Smooth muscle cell (in vitro differentiated cells): Measurements from ENCODE around the gene LDB2. TPM values are rescaled to one million over a fixed set of nuclear protein-coding genes. Genes with fewer than 3 reads are reported as not detected.

Experiments used
- DNase-seq: peaks from one replicate; lab custom pipeline; 2025; ENCODE audit not compliant: unreplicated experiment; lab: John Stamatoyannopoulos, UW
- H2AFZ ChIP-seq: fragments of 200-600 bp; sonication (generic); 2 replicates; pipeline ENCODE4 v1.6.0; 2016; ENCODE audit warnings: antibody characterized with exemption, low read depth, mild to moderate bottlenecking
- H3F3A ChIP-seq: fragments of 200-600 bp; sonication (generic); 2 replicates; pipeline ENCODE4 v1.6.0; 2017; ENCODE audit warnings: antibody characterized with exemption, low read depth
- H3K27ac ChIP-seq: fragments of 200-600 bp; sonication (generic); 2 replicates; pipeline ENCODE4 v1.5.1; 2016; ENCODE audit warnings: low read depth, mild to moderate bottlenecking
- H3K27me3 ChIP-seq: fragments of 200-600 bp; sonication (generic); 2 replicates; pipeline ENCODE4 v1.6.1; 2016; ENCODE audit warnings: low read depth, mild to moderate bottlenecking
- H3K36me3 ChIP-seq: fragments of 200-600 bp; sonication (generic); 2 replicates; pipeline ENCODE4 v1.5.1; 2016; ENCODE audit warnings: low read depth
- H3K4me1 ChIP-seq: fragments of 200-600 bp; sonication (generic); 2 replicates; pipeline ENCODE4 v1.5.1; 2016; ENCODE audit warnings: low read depth
- H3K4me2 ChIP-seq: fragments of 200-600 bp; sonication (generic); 2 replicates; pipeline ENCODE4 v1.6.0; 2016; ENCODE audit warnings: mild to moderate bottlenecking
- H3K4me3 ChIP-seq: fragments of 200-600 bp; sonication (generic); 2 replicates; pipeline ENCODE4 v1.5.1; 2016; ENCODE audit warnings: mild to moderate bottlenecking
- H3K79me2 ChIP-seq: fragments of 200-600 bp; sonication (generic); 2 replicates; pipeline ENCODE4 v1.6.0; 2016; ENCODE audit warnings: low read depth, mild to moderate bottlenecking
- H3K9ac ChIP-seq: fragments of 200-600 bp; sonication (generic); 2 replicates; pipeline ENCODE4 v1.6.0; 2016; ENCODE audit warnings: low read depth
- H3K9me3 ChIP-seq: fragments of 200-600 bp; sonication (generic); replicated peaks from 2 replicates; pipeline ENCODE4 v1.5.1; 2016; ENCODE audit warnings: low read depth
- H4K20me1 ChIP-seq: fragments of 200-600 bp; sonication (generic); 2 replicates; pipeline ENCODE4 v1.6.0; 2016; ENCODE audit warnings: low read depth
- CTCF ChIP-seq: fragments of 200-600 bp; sonication (generic); IDR thresholded peaks from 2 replicates; pipeline ENCODE4 v1.5.1; 2017; ENCODE audit warnings: borderline replicate concordance, mild to moderate bottlenecking, antibody characterized with exemption; ENCODE audit not compliant: insufficient read depth, poor library complexity, severe bottlenecking
- WGBS: methylation state at CpG from one replicate; pipeline ENCODE4 v1.1.7; 2016; ENCODE audit warnings: low lambda C conversion rate; 5-methylcytosine and 5-hydroxymethylcytosine counted together
- polyA plus RNA-seq: library from polyadenylated mRNA; unstranded; fragments of >200 nt; fragmentation: Nextera tagmentation; extraction: Ambion mirVana; gene quantifications from 2 replicates; pipeline ENCODE4 v1.2.1, GENCODE V29; 2016
- total RNA-seq: library from RNA; depleted of rRNA; stranded (reverse); fragments of >200 nt; gene quantifications from 2 replicates; pipeline ENCODE4 v1.2.3, GENCODE V29; 2014

Gene LDB2
- total and polyA plus RNA-seq, 2 experiments from 2014 or later: 30.6 to 61.5 TPM

GRCh38 chr4:16461362-16461761 lies 437.1 kb downstream of the LDB2 start:
- no peaks in the 10 kb centered on the region for H4K20me1 ChIP-seq
- TF ChIP-seq CTCF: no peak

GRCh38 chr4:16457944-16458343 lies 440.5 kb downstream of the LDB2 start:
- Histone ChIP-seq H3K27me3 (peaks cover 22% of the 10 kb centered on the region), H3K4me3 (no peak overlapping the region), H3K36me3 (no peaks in the 10 kb centered on the region), H3F3A (no peaks in the 10 kb centered on the region), H3K9me3 (no peaks in the 10 kb centered on the region), H4K20me1 (no peaks in the 10 kb centered on the region), H3K4me2 (no peak overlapping the region), H3K9ac (no peak overlapping the region), H2AFZ (no peak overlapping the region), H3K79me2 (no peaks in the 10 kb centered on the region), H3K27ac (no peak overlapping the region), H3K4me1 (no peaks in the 10 kb centered on the region)
- TF ChIP-seq CTCF: no peak
- 76% methylated on average over 4 of the region's 4 CpGs for WGBS
- DNase-seq: no peak

More at GRCh38 chr4:16461362-16461761, 437.1 kb downstream of the LDB2 start:
- H3F3A ChIP-seq: no peaks in the 10 kb centered on the region
- DNase-seq: no peak
- no peak overlapping the region for H3K4me3 ChIP-seq
- H3K27ac ChIP-seq: no peak overlapping the region
- no peaks in the 10 kb centered on the region for H3K4me1 ChIP-seq
- WGBS: 0% methylated on average over 1 of the region's 1 CpG
- H3K27me3 ChIP-seq: peaks cover 12% of the 10 kb centered on the region
- no peaks in the 10 kb centered on the region for H3K36me3 ChIP-seq
- no peak overlapping the region for H2AFZ ChIP-seq
- no peak overlapping the region for H3K9ac ChIP-seq
- no peaks in the 10 kb centered on the region for H3K9me3 ChIP-seq
- H3K4me2 ChIP-seq: no peak overlapping the region
- no peaks in the 10 kb centered on the region for H3K79me2 ChIP-seq
